CD4-positive, alpha-beta T cell treated with Interleukin-12 subunit alpha and Interleukin-12 subunit beta, for 1 hour (primary cell): Measurements from ENCODE around the gene DCP2.
"Not testable (repeated sequence)": the region's sequence is repeated elsewhere in the genome, so short reads cannot be mapped to it uniquely, and the experiment has no call there.

Experiments
- DNase-seq: peaks from one replicate; pipeline ENCODE4 v3.0.0-alpha.2; 2020

DCP2 gene

DNA sequence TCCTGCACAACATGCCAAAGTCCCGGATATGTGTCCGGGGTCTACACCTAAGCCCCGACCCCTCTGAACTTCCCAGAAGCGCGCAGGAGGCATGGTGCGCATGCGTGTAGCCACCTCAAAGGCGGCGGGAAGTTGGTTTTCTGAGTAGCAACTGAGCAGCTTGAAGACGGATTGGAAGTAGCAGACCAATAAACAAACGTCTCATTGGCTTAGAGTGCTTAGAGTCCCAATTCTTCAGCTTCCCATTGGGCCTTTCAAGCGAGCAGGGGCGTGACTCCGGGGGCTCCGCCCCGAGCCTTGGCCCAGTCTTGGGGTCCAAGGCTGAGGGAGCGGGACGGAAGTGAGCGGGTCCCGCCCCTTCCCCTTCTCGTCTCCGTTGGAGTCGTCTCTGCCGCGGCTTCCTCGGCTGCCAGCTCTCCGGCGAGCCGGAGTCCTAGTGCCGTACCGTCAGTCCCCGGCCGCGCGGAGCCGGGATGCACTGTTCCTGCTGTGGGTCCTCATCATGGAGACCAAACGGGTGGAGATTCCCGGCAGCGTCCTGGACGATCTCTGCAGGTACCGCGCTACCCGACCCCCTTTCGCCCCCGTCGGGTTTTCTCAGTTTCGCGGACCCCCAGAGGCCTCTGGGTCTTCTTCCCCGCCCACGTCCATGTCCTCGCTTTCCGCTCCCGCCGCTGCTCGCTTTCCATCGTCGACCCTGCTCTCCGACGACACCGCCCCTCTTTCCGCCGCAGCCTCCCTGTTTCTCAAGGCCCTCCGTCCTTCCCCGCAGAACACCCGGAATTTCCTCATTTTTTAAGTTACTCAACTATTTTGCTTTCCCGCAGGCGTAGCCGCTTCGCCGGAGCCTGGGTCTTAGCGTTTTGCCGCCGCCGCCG, at the start of gene DCP2:
TSS of gene DCP2 (plus strand) at position 367 of the 878 bp plus-strand sequence. CDS start at position 503, 136 bp downstream.
- DNase-seq: peak; percentile 98

DNA sequence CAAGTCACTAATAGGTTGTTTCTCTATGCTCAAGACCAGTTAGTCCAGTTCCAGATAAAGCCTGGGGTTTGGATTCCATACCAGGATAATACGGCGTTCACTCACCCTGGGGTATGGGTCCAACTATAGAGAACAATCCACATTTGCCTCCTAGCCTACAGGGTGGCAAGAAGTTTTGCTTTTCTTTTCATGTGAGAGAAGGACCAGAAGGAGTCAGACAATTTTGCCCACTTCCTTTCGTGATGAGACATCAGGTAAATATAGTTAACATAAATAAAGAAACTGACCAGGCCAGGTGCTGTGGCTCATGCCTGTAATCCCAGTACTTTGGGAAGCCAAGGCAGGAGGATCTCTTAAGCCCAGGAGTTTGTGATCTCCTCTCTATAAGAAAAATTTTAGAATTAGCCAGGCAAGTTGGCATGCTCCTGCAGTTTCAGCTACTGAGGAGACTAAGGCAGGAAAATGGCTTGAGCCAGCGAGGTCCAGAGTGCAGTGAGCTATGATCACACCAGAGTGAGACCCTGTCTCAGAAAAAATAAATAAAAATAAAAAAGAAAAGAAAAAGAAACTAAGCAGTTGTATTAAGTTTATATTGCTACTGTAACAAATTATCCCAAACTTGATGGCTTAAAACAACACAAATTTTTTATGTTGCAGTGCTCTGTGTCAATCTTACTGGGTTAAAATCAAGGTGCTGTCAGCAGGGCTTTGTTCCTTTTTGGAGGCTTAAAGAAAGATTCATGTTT, 47.1 kb upstream of the DCP2 start:
- peak; percentile 25 for DNase-seq

- peak; percentile 60 for DNase-seq
Observed at GRCh38 chr5:112930082-112930344, 46.6 kb upstream of the DCP2 start.

DNA sequence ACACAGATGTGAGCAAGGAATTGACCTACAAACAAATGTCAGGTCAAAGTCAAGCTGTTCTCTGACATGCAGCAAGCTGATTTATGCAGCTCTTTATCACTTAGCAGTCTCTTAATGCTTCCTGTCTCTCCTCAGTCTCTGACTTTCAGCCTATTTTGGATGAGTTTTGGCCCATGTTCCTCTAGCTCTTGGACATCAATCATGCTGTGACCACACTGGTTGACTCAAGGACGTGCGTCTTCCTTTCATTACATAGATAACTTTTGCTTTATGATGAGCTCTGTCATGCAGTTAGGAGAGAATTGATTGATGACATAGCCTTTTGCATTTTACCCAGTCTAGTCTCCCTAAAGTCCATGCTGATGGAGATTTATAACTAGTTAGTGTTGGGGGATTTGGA, 45.1 kb upstream of the DCP2 start:
- DNase-seq: no peak

DNA sequence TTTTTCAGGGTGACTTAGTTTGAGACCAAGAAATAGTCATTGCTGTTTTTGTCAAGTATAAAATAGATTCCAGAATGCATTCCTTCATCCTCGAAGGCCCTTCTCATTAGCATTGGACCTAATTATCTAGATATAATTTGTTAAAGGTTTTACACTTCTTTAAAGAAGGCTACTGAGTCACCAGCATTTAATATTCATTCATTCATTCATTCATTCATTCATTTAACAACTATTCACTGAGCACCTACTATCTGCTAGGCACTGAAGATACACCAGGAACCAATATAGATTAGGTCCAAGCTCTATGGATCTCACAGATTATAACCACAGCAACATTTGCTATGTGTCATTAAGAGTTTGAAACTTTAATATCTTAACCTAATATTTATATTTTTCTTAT, 43.5 kb upstream of the DCP2 start:
- no peak for DNase-seq

- DNase-seq: no peak
Observed at GRCh38 chr5:112933651-112934365, 42.8 kb upstream of the DCP2 start.

DNA sequence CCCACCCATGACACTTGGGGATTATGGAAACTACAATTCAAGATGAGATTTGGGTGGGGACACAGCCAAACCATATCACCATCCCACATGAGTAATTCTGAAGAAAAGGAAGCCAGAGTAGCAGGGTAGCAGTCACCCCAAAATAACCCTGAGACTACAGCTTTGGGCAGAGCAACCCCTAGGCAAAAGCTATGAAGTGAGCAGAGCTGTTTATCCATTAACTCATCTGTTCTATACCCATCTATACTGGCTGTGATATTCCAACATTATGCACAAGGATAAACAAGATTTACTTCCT, 42.3 kb upstream of the DCP2 start:
- no peak for DNase-seq

DNA sequence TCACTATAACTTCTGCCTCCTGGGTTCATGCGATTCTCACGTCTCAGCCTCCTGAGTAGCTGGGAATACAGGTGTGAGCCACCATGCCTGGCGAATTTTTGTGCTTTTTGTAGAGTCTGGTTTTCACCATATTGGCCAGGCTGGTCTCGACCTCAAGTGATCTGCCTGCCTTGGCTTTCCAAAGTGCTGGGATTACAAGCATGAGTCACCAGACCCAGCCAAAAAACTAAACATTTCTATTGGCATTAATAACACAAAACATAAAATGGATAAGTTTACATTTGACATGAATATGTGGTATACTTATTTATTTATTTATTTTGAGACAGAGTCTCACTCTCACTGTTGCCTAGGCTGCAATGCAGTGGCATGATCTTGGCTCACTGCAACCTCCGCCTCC, 40.9 kb upstream of the DCP2 start:
- no peak for DNase-seq

DNA sequence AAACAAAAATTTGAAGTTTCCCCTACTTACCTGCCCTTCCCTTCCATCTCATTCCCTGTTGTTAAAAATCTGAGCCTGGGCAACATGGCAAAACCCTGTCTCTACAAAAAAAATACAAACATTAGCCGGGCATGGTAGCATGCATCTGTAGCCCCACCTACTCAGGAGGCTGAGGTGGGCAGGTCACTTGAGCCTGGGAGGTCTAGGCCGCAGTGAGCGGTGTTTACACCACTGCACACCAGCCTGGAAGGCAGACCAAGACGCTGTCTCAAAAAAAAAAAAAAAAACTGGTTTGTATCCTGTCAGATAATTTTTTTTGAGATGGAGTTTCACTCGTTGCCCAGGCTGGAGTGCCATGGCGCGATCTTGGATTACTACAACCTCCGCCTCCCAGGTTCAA, 38.3 kb upstream of the DCP2 start:
- no peak for DNase-seq

- no peak for DNase-seq
Observed at GRCh38 chr5:112940670-112941069, 35.9 kb upstream of the DCP2 start.

DNA sequence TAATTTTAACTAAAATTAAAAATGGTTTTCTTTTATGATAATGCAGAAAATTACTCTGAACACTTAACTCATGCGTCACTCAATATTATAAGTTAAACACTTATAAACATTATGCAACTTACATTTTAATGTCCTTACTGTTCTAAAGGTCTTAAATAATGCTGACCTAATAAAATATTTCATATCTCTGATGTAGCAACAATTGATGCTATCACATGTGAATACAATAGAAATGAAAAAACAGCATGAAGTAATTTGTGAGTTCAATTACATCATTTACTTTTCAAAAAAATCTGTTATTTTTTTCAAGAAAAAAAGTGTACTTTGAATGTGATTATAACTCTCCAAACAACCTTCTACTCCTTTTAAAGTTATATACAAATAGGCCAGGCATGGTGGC, 28.1 kb upstream of the DCP2 start:
- no peak for DNase-seq

DNA sequence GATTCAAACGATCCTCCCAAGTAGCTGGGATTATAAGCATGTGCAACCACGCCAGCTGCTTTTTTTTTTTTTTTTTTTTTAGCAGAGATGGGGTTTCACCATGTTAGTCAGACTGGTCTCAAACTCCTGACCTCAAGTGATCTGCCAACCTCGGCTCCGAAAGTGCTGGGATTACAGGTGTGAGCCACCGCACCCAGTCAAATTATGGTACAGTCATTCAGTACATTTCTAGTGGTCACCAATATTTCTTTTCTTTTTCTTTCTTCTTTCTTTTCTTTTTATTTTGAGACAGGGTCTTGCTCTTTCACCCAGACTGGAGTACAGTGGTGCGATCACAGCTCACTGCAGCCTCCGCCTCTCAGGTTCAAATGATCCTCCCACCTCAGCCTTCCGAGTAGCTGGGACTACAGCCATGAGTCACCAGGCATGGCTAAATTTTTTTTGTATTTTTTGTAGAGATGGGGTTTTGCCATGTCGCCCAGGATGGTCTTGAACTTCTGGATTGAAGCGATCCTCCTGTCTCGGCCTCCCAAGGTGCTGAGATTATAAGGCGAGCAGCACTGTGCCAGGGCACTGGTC, 25.4 kb upstream of the DCP2 start:
- DNase-seq: no peak

DNA sequence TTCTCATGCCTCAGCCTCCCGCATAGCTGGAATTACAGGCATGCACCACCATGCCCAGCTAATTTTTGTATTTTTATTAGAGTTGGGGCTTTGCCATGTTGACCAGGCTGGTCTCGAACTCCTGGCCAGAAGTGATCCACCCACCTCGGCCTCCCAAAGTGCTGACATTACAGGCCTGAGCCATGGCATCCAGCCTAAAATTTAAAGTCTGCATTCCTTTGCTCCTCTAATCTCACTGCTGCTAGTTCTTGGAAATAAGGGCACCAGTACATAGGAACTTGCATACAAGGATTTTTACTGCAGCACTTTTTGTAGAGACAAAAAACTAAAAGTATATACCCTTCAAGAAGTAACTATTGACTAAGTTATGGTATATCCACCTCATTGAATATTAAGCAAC, 20.0 kb upstream of the DCP2 start:
- DNase-seq: no peak

DNA sequence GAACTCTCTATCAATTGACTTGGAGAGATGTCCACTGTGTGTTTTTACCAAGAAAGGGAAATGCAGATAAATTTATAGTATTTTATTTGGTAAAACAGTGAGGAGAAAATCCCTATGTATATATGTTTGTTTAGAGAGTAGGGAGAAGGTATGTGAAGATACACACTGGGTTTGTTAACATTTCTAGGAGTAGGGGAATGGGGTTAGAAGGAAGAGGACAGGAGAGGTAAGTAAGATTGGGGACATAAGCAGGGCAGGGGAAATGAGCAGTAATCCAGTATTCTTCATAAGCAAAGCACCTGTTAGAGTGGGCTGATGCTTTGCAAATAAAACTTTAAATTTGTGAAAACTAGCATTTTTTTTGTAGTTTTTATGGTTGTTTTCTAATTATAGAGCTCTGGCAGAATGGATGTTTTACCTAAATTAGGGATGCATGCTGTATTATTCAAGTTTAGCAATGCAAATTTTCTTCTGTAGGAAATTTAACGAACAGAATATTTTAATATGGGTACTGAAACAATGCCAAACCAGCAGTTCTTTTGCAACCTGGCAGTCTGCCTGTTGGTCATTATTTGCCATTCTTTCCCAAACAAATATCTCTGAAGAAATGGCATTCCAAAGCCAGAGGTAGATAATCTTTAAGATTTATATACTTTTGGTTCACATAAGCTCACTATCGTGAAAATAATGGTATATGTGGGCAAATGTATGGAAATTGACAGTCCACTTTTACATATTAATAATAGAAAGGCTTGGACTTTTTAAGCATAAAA, 19.4 kb upstream of the DCP2 start:
- no peak for DNase-seq

DNA sequence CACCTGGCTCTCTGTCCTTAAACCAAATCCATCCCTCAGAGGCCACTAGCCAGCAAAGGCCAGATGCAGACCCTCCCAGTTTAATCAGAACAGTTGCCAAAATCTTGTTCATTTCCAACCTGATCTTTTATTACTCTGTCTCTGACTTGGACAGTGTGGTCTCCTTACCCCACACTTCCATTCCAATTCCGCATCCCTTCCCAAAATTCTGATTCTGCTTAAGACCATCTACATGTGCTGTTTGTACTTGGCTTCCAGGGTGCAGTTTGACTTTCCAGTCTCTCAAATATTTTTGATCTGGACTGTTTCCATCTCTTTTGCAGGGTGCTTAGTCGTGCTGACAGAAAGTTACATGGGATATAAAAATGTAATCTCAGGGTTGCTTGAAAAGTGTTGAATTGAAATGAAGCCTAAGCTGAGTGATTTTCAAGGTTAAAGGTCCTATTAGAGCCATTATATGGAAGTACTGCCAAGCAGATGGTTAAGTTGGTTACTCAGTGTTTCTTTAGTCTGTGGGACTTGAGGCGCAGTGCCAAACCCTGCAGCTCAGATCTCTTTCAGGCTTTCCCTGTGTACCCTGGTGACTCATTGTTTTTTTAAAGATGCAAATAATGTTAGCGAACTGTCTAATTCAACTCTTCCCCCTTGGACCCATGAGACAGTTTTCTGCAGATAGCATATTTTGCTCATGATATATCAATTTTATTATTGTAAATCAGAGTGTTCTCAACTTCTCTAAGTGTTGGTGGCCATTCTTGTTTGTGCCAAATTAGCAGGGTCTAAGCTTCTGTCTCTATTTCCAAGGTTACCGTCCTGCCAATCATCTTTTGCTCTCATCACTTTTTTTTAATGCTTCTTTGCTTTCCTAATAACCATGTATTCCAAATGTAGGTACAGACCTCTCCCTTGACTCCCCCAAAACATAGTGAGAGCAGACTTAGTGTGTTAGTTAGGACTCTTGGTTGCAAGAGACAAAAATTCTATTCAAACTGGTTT, 18.2 kb upstream of the DCP2 start:
- DNase-seq: no peak

GRCh38 chr5:112959872-112960271, 16.7 kb upstream of the DCP2 start:
- DNase-seq: not testable (repeated sequence)

DNA sequence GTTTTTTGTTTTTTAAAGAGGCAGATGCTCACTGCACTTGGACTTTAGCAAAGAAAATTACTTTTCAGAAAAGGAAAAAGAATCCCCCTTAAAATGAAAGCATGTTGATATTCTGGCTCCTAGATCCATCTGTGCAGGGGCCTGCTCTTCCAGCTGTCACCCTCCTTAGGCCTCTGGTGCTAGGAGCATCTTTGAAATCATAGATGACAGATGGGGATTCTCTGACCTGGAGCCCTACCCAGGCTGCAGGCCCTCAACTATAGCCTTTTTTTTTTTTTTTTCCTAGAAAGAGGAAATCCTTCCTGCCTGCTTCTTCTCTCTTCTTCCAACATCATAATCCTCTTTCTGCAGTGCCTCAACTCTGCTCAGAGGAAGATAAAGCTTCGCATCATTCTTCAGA, 16.3 kb upstream of the DCP2 start:
- DNase-seq: no peak

DNA sequence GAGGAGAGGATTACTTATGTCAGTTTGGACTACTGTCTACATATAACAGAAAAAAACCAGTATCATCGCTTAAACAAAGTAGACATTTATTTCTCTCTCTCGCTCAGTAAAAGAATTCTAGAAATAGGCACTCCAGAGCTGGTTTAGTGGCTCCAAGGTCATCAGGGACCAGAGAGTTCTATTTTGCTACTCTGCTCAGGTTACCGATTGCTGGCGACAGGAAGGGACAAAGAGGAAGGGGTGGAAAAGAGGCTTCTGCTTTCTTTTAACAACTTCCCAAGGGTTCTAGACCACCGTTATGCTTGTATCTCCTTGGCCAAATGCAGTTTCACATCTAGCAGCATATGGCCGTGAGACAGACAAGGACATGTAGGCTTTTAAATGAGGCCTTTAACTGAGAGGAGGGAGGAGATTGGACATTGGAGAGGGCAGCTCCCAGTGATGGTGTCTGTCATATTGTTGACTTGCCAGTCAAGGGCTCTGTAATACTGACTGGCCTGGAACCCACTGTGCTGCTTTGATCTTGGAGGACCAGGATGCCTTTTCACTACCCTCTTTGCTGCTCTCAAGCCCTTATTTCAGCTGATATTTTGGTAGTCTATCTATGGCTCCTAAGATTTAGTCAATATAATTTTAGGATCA, 15.6 kb upstream of the DCP2 start:
- DNase-seq: no peak

DNA sequence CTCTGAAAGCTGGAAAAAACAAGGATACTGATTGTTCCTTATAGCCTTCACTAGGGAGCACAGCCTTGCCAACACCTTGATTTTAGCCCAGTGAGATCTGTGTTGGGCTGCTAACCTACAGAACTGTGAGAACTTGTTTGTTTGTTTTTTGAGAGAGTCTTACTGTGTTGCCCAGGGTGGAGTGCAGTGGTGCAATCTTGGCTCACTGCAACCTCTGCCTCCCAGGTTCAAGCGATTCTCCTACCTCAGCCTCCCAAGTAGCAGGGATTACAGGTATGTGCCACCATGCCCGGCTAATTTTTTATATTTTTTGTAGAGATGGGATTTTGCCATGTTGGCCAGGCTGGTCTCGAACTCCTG, 13.2 kb upstream of the DCP2 start:
- not testable (repeated sequence) for DNase-seq

DNA sequence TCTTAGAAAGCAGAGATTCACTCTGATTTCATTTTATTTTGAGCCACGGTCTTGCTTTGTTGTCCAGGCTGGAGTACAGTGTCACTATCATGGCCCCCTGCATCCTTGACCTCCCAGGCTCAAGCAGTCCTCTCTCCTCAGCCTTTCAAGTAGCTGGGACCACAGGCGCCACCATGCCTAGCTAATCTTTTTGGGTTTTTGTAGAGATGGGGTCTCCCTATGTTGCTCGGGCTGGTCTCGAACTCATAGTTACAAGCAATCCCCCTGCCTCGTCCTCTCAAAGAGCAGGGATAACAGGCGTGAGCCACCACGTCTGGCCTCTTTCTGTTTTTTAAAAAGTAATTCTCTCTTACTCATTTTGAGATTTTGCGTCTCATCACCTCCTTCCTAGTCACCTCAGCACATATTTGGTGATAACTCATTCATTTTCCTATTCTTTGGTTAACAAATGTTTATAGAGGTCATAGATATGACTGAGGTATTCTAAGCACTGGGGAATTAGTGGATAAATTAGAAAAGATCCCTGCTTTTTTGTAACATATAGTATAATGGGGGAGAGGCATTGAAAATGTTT, 10.8 kb upstream of the DCP2 start:
- DNase-seq: no peak
